ENCODE results near the gene PLEKHH1.
A peak's percentile ranks its signal among the peaks of the same experiment; 100 is the strongest.

PLEKHH1 gene

GRCh38 chr14:67567654-67568053 is 34.6 kb downstream of the PLEKHH1 start:
- DNase-seq (ENCODE audit: low spot score): no peak

DNA sequence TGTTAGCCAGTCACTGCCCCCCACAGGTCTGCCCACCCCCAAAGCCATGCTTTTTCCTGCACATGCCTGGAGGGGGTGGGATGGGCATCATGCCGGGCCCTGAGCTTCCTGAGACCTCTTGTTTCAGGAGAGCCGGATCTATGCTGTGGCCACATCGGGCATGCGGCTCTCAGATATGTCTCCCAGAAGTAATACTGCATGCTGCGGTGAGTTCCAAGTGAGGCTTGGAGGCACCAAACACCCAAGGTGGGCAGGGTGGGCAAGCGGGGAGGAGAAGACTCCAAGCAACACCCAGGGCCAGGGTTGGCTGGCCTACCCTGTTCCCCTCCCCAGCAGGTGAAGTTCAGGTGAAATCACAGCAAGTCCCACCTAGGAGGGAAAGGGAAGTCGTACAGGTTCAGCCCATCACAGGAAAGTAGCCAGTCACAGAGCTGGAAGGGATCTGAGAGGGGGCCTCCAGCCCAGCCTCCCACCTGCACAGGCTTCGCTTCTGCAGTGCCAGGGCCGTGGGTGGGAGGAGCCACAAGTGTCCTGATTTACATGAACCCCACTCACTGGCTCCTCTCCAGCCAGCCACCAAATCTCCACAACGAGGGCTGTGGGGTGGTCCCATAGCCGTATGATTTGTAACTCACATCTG is 36.0 kb downstream of the PLEKHH1 start:
- DNase-seq (ENCODE audit: low spot score): no peak

- DNase-seq (ENCODE audit: low spot score): no peak
Measured at GRCh38 chr14:67569651-67570290, 36.7 kb downstream of the PLEKHH1 start.

DNA sequence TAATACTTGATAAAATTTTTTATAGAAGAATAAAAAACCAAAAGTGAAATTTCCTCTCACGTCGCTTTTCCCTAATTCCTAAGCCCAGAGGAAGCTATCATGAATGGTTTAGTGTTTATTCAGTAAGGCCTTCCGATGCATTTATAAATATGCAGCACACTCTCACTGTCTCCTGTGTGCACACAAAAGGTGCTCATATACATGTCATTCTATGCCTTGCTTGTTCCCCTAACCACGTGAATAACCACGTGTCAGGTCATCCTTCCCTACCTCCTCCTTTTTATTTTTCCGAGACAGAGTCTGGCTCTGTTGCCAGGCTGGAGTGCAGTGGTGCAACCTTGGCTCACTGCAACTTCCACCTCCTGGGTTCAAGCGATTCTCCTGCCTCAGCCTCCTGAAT is 37.4 kb downstream of the PLEKHH1 start:
- no peak for DNase-seq (ENCODE audit: low spot score)

GRCh38 chr14:67571275-67571990 is 38.3 kb downstream of the PLEKHH1 start:
- peak; percentile 64 for DNase-seq (ENCODE audit: low spot score)

DNA sequence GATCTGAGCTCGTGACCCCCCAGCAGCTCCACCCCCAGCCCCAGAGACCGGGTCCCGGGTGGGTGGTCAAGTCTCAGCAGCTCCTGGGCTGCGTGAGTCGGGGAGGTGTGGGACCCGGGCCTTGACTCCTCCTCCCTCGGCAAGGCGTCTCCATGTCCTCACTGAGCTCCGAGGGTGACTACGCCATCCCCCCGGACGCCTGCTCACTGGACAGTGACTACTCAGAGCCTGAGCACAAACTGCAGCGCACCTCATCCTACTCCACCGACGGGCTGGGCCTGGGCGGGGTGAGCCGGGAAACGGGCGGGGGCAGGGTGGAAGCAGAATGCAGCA is 38.9 kb downstream of the PLEKHH1 start:
- no peak for DNase-seq (ENCODE audit: low spot score)

- DNase-seq (ENCODE audit: low spot score): no peak
Measured at GRCh38 chr14:67572608-67573007, 39.5 kb downstream of the PLEKHH1 start.

DNA sequence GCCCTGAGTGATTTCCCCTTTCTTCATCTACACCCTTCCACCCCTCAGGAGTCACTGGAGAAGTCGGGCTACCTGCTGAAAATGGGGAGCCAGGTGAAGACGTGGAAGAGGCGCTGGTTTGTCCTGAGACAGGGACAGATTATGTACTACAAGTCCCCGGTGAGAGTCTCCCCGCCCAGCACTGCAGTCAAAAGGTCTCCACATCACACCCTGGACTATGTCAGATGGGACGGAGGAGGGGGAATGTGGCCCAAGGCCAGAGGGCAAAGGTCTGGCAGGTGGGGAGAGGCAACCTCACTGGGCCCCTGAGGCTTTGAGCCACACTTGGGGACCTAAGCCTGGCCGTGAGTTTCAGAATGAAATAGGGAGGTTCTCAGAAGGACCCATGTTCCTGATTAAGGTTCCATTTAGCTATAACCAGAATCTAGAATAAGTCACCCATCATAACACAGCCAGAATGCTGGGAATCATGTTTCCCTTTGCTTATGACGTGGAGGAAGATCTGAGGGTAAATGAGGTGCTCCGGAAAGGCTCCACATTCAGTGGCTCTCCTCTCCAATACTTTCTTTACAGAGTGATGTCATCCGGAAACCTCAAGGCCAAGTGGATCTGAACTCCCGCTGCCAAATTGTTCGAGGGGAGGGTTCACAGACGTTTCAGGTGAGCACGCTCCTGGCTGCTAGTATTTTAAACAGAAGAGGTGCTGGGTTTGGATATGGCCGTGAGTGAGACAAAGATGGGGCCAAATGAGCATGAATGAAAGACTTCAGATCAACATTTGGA is 40.3 kb downstream of the PLEKHH1 start:
- DNase-seq (ENCODE audit: low spot score): no peak

DNA sequence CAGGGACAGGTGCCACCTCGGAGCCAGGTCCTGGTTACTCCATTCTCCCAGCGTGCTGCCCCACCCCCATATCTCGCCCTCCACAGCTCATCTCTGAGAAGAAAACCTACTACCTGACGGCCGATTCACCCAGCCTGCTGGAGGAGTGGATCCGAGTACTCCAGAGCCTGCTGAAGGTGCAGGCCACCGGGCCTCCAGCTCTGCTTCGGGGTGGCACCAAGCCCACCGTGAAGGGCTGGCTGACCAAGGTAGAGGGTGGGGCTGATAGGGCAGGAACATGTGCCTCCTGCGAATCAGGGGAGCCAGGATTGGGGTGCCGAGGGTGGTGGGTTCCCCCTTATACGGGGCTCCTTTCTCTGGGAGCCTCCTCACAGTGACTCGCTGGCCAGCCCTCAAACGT is 41.1 kb downstream of the PLEKHH1 start:
- DNase-seq (ENCODE audit: low spot score): no peak

GRCh38 chr14:67574806-67575205 is 41.7 kb downstream of the PLEKHH1 start:
- DNase-seq (ENCODE audit: low spot score): no peak

DNA sequence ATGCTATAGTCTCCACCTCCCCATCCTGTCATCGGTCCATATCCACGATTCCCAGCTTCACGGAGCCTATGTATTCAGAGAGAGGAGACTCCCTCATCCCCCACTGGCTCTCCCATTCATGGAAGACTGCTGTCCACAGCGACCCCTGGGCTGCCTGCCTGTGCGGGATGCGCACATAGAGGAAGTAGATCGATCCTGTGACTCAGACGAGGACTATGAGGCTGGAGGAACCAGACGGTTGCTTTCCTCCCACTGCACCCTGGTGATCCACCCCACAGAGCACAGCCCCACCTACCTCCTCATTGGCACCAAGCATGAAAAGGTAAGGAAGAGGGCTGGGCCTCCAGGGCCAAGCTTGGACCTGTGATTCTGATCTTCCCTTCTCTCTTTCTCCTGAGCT is 42.6 kb downstream of the PLEKHH1 start:
- DNase-seq (ENCODE audit: low spot score): no peak

DNA sequence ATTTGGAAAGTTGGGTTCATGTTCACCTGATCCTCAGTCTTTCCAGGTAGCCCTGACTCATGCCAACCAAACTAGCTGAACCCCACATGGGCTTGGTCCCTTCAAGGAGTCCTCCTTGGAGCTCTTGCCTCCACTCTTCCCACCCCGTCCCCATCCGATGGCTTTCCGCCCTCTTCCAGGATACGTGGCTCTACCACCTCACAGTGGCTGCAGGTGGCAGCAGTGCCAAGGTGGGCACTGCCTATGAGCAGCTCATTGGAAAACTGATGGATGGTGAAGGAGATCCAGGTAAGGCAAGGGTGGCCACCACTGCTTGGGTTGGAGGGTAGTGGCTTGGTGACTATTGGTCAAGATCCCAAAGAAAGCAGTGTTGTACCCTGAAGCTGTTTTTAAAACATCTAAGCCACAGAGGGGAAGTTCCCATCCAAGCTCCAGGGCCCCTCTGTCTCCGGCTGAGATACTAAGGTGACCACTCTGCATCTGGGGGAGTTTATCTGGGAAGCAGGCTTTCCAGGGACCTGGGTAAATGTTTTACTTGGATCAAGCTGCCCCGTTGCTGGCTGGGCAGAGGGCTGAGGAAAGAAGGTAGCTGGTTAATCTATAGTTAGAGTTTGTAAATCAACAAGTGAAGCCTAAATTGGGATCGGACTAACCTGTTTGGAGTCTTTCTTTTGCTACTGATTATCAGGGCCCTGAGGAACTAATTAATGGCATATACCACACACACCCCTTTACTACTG is 43.3 kb downstream of the PLEKHH1 start:
- DNase-seq (ENCODE audit: low spot score): no peak

DNA sequence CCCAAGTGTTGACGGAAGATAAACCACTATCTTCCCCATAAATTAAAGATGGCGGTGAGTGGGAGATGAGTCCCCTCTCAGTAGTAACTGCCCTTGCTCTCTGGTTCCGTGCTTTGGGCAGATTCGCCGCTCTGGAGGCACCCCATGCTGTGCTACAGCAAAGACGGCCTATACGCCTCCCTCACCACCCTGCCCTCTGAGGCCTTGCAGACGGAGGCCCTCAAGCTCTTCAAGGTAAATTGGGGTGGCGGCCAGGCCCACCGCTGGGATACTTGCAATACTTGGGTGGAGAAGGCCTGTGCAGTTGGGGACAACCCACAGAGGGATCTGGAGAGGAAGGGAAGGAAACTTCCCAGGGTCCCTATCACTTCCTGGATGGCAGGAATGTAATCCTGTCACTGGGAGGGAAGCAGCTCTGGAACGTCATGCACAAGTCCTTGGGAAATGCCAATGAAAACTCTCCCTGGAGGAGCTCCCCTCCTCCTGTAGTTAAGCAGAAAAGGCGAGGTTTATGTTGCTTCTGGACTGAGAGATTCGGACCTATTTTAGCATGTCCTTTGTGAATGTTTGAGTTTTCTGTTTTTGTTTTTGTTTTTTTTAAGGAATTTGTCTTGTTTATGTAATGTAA is 44.2 kb downstream of the PLEKHH1 start:
- DNase-seq (ENCODE audit: low spot score): no peak

GRCh38 chr14:67577909-67578749 is 45.0 kb downstream of the PLEKHH1 start:
- DNase-seq (ENCODE audit: low spot score): no peak

DNA sequence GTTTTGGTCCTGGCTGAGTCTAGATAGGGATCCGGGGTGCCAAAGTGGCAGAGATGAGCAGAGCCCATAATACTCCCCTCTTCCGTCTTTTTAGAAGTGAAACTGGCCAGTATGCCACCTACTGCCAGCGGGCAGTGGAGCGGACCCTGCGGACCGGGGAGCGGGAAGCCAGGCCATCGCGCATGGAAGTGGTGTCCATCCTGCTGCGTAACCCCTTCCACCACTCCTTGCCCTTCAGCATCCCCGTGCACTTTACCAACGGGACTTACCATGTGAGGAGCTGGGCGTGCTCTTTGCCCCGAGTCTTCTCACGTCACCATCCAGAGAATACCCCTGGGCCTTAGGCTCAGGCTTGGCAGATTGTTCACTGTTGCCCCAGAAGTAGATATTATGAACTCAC is 46.0 kb downstream of the PLEKHH1 start:
- DNase-seq (ENCODE audit: low spot score): no peak

DNA sequence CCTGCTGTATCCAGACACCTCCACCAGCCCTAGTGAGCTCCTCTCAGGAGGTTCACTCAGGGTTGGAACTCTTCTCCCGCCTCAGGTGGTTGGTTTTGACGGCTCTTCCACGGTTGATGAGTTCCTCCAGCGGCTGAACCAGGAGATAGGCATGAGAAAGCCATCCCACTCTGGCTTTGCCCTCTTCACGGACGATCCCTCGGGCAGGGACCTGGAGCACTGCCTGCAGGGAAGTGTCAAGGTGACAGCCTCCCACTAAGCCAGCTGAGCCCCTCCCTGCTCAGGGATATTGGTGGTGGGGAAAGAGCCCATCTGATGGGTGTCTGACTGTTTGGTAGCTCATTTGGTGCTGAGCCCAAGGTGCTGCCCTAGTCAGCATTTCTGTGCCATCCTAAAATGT is 46.5 kb downstream of the PLEKHH1 start:
- DNase-seq (ENCODE audit: low spot score): no peak

DNA sequence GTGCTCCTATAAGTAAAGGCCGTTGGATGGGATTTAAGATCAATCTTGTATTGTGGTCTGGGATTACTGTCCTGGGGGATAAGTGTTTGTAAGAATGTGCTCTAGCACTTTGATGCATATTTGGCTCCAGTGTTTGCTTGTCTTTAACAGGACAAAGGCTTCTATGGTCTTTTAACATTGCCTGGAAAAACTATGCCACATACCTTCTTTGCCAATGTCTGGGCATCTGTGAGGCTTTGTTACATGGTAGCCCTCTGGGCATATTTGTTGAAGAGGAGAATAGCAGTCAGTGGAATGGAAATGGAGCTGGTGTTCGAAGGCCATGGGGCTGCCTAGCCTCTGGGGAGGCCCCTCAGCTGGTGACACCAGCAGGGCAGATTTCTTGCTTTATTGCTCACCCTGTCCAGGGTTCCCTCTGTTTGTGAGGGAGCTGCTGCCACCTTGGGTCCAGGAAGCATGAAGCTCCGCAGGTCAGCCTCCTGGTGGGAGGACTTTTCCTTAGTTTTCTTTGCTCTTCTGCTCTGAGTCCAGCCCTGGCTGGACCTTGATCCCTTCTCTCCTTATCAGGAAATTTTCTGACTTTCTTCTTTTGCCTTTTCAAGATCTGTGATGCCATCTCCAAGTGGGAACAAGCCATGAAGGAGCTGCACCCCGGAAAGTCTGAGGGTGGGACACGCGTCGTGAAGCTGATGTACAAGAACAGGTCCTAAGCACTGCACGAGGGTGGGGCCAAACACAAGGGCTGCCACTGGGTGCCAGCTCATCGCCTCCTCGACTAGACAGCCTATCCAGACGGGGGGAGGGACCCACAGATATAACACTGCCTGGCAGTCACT is 47.5 kb downstream of the PLEKHH1 start:
- no peak for DNase-seq (ENCODE audit: low spot score)

- DNase-seq (ENCODE audit: low spot score): no peak
Measured at GRCh38 chr14:67581643-67582042, 48.6 kb downstream of the PLEKHH1 start.

- DNase-seq (ENCODE audit: low spot score): no peak
Measured at GRCh38 chr14:67582061-67582460, 49.0 kb downstream of the PLEKHH1 start.

Measured in germinal center (tissue), 1 donor.